SU-DHL-6 (cell line): ENCODE data around the gene VPS13D.

Experiments
- EZH2phosphoT487 ChIP-seq: fragments of 200-600 bp; sonication (generic), shearing (Covaris generic); conservative IDR thresholded peaks from 2 replicates; pipeline ENCODE4 v1.6.1; 2018; ENCODE audit warnings: mild to moderate bottlenecking, antibody characterized with exemption, low read length, moderate library complexity, mixed read lengths
- TF ChIP-seq, protein P1 (sequence below): fragments of 200-600 bp; sonication (generic); IDR thresholded peaks from one replicate; pipeline ENCODE4 v1.5.1; 2017; ENCODE audit warnings: antibody characterized with exemption, mild to moderate bottlenecking, low read length, moderate library complexity; ENCODE audit not compliant: insufficient read depth, poor library complexity, severe bottlenecking

DNA sequence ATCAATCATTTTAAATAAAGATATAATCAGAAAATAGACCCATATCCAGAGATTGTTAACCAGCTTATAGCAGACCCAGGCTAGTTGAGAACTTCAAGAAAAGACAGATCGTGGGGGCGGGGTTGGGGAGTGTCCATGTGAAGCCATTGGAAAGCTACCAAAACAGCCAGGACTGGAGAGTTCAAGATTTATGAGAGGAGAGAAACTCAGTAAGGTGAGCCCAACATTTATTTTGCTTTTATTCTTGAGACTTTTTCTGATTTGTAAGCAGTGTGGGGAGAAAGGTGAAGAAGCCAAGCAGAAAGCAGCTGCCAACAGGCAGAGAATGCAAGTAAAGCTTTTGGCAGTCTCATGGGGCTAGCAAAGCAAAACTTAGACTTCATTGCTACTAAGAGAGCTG, 179.9 kb downstream of the VPS13D start:
- TF ChIP-seq, protein P1, sequence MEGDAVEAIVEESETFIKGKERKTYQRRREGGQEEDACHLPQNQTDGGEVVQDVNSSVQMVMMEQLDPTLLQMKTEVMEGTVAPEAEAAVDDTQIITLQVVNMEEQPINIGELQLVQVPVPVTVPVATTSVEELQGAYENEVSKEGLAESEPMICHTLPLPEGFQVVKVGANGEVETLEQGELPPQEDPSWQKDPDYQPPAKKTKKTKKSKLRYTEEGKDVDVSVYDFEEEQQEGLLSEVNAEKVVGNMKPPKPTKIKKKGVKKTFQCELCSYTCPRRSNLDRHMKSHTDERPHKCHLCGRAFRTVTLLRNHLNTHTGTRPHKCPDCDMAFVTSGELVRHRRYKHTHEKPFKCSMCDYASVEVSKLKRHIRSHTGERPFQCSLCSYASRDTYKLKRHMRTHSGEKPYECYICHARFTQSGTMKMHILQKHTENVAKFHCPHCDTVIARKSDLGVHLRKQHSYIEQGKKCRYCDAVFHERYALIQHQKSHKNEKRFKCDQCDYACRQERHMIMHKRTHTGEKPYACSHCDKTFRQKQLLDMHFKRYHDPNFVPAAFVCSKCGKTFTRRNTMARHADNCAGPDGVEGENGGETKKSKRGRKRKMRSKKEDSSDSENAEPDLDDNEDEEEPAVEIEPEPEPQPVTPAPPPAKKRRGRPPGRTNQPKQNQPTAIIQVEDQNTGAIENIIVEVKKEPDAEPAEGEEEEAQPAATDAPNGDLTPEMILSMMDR: no peak
- TF ChIP-seq EZH2phosphoT487: no peak
